Measurements from ENCODE around the gene KLK13. TPM values are rescaled to one million over a fixed set of nuclear protein-coding genes. Genes with fewer than 3 reads are reported as not detected.

Gene KLK13
- total RNA-seq, 2 donors from 2014 or later: not detected

DNA sequence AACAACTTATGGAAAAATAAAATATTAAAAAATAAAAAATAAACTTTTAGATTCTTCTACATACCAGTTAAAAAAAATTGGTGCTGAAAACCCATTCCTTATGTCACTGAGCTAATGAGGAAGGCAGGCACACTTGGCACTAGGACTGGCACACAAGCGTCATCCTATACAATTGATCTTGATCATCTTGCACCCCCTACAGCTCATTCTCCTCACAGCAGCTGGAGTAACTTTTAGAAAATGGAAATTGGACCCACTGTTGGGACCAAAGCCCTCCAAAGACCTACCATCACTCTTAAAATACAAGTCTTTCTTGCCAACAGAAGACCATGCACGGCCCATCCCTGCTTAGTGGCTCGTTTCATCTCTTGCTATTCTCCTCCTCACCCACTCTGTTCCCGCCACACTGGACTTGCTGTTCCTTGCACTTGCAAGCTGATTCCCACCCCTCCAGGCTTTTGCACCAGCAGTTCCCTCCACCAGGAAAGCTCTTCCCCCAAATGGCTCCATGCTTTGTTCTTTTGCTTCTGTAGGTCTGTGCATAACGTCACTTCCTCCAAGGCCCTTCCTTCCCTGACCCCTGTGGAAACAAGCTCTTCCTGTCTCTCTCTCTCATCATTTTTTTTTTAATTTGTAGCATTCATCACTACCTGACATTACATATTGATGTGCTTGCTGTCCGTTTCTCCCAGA lies 31.7 kb upstream of the KLK13 start:
- no peak overlapping the region for H3K27ac ChIP-seq
- no peak for DNase-seq
- H3K9ac ChIP-seq (ENCODE audit: low read depth in 2 of 2, low read length in 2 of 2): no peak overlapping the region
- H3K27me3 ChIP-seq: no peaks in the 10 kb centered on the region
- no peak for TF ChIP-seq CTCF (IDR thresholded peaks at IDR 0.05)
- intact Hi-C loops (cut with DNase I): loop anchor here (5.0 kb wide), 1 partner anchor 164 kb away; no protein-coding TSS in a partner anchor
- no peaks in the 10 kb centered on the region for H3K9me3 ChIP-seq
- no peaks in the 10 kb centered on the region for H3K36me3 ChIP-seq
- no peaks in the 10 kb centered on the region for H3K4me1 ChIP-seq
- no peak overlapping the region for H3K4me3 ChIP-seq

DNA sequence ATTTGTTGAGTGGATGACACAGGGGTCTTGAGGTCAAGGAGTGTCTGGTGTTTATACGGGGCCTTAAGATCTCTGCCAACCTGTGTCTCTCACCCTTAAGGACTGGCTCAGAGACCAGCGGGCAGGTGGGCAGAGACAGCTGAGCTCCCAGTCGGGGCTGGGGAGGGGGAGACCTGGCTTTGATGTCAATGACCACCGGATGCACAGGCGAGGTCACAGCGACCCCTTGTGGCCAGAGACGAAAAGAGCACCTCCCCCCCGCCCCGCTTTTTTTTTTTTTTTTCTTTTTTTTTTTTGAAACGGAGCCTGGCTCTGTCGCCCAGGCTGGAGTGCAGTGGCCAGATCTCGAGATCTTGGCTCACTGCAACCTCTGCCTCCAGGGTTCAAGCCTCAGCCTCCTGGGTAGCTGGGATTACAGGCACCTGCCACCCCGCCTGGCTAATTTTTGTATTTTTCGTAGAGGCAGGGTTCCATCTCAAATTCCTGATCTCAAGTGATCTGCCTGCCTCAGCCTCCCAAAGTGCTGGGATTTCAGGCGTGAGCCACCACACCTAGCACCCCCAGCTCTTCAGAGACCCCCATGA lies 29.9 kb upstream of the KLK13 start:
- H3K4me1 ChIP-seq: no peaks in the 10 kb centered on the region
- no peaks in the 10 kb centered on the region for H3K9me3 ChIP-seq
- DNase-seq: no peak
- TF ChIP-seq CTCF (IDR thresholded peaks at IDR 0.05): peak; percentile 48
- no peak overlapping the region for H3K9ac ChIP-seq (ENCODE audit: low read depth in 2 of 2, low read length in 2 of 2)
- no peak overlapping the region for H3K27ac ChIP-seq
- H3K36me3 ChIP-seq: no peaks in the 10 kb centered on the region
- no peak overlapping the region for H3K4me3 ChIP-seq
- H3K27me3 ChIP-seq: no peaks in the 10 kb centered on the region
- intact Hi-C loops (cut with DNase I): loop anchor here (5.0 kb wide), 2 partner anchors 72 to 162 kb away; no protein-coding TSS in a partner anchor

- Histone ChIP-seq H3K9me3 (no peaks in the 10 kb centered on the region), H3K27ac (no peak overlapping the region), H3K4me1 (no peaks in the 10 kb centered on the region), H3K36me3 (no peaks in the 10 kb centered on the region), H3K4me3 (no peak overlapping the region), H3K27me3 (no peaks in the 10 kb centered on the region), H3K9ac (ENCODE audit: low read depth in 2 of 2, low read length in 2 of 2) (no peak overlapping the region)
- no peak for DNase-seq
- no peak for TF ChIP-seq CTCF (IDR thresholded peaks at IDR 0.05)
- intact Hi-C loops (cut with DNase I): loop anchor here (5.0 kb wide), 1 partner anchor 71 kb away; no protein-coding TSS in a partner anchor
Measured at GRCh38 chr19:51093510-51094345, 28.8 kb upstream of the KLK13 start.

- H3K9me3 ChIP-seq: no peaks in the 10 kb centered on the region
- no peak overlapping the region for H3K4me3 ChIP-seq
- H3K9ac ChIP-seq (ENCODE audit: low read depth in 2 of 2, low read length in 2 of 2): no peak overlapping the region
- no peak for DNase-seq
- no peaks in the 10 kb centered on the region for H3K36me3 ChIP-seq
- intact Hi-C loops (cut with DNase I): loop anchor here (5.0 kb wide), 1 partner anchor 71 kb away; no protein-coding TSS in a partner anchor
- no peaks in the 10 kb centered on the region for H3K4me1 ChIP-seq
- H3K27ac ChIP-seq: no peak overlapping the region
- no peaks in the 10 kb centered on the region for H3K27me3 ChIP-seq
- TF ChIP-seq CTCF (IDR thresholded peaks at IDR 0.05): no peak
Measured at GRCh38 chr19:51093101-51093500, 28.2 kb upstream of the KLK13 start.
